NB4 (cell line): Measurements from ENCODE around the gene NELL1.

Source experiments
- DNase-seq: peaks from one replicate; pipeline ENCODE4 v3.0.0; 2010; ENCODE audit warnings: low read depth
- H3K4me3 ChIP-seq: one replicate; pipeline ENCODE4 v1.5.1; 2011; ENCODE audit warnings: mild to moderate bottlenecking, low read depth, low read length, moderate library complexity
- MYC ChIP-seq: IDR thresholded peaks from 2 replicates; pipeline ENCODE4 v1.6.1; 2011; ENCODE audit warnings: low read depth, low read length
- POLR2A ChIP-seq: IDR thresholded peaks from 2 replicates; pipeline ENCODE4 v1.6.1; 2011; ENCODE audit warnings: mild to moderate bottlenecking; ENCODE audit not compliant: insufficient read length; ENCODE audit errors: extremely low read depth
- TF ChIP-seq, protein P1 (sequence below): IDR thresholded peaks from 2 replicates; pipeline ENCODE4 v1.6.1; 2011; ENCODE audit warnings: low read depth, low read length
- TF ChIP-seq, protein P2 (sequence below): IDR thresholded peaks from one replicate; pipeline ENCODE4 v1.5.1; 2012; ENCODE audit warnings: low read depth, low read length

Gene NELL1

DNA sequence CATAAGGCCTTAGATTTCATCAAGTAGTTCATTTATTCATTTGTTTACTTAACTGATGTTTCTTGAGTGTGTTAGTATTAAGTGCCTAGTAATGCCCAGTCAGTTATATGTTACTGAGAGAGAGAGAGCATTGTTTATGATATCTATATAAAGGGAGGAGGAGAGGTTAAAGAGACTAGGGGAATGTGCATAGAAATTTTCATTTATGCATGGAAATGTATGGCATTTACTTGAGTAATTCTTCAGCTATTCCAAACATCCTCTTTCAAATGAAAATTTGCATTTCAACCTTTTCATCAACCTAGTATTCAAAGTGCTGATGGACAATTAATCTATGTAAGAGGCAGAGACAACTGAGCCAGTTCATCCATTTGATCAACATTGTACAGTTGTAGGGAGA is 199.7 kb downstream of the NELL1 start:
- TF ChIP-seq POLR2A = no peak
- H3K4me3 ChIP-seq = no peak overlapping the region
- no peak for DNase-seq

DNA sequence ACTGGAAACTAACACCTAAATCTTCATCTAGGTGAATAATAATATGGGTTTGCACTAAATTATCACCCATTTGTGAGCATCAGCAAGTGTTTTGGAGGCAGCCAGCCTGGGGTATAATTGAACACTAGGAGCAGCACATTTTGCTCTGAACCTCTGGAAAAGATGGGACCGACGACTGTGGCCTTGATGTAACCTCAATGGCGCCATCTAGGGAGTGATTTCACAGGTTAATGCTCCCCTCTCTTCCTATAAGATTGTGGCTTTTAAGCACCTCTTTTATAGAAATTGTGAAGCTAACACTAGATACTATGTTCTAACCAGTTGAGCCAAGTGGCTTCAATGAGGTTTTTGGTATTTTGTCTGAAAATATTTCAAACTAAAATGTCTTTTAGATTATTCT is 203.7 kb downstream of the NELL1 start:
- DNase-seq = peak; percentile 65
- no peak overlapping the region for H3K4me3 ChIP-seq
- TF ChIP-seq, protein P1, sequence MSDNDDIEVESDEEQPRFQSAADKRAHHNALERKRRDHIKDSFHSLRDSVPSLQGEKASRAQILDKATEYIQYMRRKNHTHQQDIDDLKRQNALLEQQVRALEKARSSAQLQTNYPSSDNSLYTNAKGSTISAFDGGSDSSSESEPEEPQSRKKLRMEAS = no peak
- TF ChIP-seq, protein P2, sequence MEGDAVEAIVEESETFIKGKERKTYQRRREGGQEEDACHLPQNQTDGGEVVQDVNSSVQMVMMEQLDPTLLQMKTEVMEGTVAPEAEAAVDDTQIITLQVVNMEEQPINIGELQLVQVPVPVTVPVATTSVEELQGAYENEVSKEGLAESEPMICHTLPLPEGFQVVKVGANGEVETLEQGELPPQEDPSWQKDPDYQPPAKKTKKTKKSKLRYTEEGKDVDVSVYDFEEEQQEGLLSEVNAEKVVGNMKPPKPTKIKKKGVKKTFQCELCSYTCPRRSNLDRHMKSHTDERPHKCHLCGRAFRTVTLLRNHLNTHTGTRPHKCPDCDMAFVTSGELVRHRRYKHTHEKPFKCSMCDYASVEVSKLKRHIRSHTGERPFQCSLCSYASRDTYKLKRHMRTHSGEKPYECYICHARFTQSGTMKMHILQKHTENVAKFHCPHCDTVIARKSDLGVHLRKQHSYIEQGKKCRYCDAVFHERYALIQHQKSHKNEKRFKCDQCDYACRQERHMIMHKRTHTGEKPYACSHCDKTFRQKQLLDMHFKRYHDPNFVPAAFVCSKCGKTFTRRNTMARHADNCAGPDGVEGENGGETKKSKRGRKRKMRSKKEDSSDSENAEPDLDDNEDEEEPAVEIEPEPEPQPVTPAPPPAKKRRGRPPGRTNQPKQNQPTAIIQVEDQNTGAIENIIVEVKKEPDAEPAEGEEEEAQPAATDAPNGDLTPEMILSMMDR = peak; percentile 59

DNA sequence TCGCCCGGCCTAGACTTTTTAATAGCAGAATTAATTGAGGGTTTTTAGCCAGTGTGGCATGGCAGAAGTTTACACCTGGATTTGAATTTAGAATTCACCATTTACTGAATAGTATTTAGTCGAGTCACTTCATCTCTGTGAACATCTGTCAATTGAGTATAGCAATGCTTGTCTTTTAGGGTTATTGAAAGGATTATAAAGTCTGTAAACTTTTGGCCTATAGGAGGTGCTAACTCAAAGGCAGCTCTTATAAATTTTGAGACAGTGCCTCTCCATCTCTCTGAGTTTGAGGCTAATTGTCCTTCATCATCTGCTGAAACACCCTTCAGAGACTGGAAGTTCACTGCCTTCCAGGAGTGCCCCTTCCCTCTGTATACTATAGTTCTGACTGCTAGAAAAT is 205.0 kb downstream of the NELL1 start:
- no peak overlapping the region for H3K4me3 ChIP-seq
- DNase-seq = no peak
- TF ChIP-seq POLR2A (no peak), MYC (no peak)
- TF ChIP-seq, protein P2 = no peak
- TF ChIP-seq, protein P1 = no peak

DNA sequence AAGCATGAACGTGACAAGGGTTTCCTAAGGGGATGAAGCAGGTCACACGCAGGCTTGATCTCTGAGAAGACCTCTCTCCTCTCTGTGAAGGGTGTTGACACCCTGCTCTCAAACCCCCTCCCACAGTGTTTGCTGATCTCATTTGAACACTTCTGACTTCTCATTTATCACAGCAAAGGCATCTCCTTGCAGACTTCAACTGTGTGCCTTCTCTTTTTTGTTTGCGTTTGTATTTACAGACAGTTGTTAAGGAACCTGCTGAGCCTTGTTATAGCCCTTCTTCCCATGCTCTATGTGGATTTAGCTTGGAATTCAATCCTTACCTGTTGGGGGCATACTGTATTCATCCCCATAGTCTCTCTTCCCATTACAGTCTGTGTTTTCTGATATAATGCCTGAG is 206.5 kb downstream of the NELL1 start:
- H3K4me3 ChIP-seq = no peak overlapping the region
- no peak for DNase-seq
- TF ChIP-seq MYC (no peak), POLR2A (no peak)
- TF ChIP-seq, protein P2 = no peak
- TF ChIP-seq, protein P1 = no peak

DNA sequence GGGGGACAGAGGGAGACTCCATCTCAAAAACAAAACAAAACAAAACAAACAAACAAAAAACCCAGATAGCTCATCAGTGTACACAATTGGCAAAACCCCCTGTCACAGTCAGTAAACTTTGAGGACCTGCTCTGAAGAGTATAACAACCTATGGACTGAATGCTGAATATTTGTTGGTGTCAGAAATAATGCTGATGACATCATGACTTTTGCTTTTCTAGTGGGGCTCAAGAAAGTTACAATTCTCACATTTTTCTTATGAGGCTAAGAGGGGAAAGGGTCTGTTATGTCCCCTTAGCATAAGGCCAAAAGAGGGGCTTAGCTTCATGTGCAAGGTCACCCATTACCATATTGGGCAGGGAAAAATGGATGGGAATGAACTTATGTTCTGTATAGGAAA is 207.4 kb downstream of the NELL1 start:
- TF ChIP-seq MYC = no peak
- TF ChIP-seq POLR2A = no peak
- TF ChIP-seq, protein P1 = no peak
- TF ChIP-seq, protein P2 = no peak
- no peak overlapping the region for H3K4me3 ChIP-seq
- no peak for DNase-seq

DNA sequence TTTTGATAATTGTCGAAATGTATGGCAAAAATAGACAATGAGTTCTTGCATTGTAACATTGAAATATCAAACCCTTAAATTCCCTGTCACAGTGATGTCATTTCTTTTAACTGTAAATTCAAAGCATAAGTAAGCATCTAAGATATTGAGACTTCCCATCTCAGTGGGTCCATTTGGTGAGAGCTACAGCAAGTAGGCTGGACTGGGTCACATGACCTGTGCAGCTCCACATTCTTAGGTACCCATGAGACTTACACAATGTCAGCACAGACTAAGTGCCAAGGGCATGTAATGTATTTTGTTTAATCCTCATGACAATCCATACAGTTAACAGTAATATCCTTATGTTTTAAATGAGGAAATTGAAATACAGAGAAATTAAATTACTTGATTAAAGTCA is 210.7 kb downstream of the NELL1 start:
- DNase-seq = no peak
- no peak overlapping the region for H3K4me3 ChIP-seq
- TF ChIP-seq, protein P2 = no peak
- TF ChIP-seq MYC = no peak
